Gastroesophageal sphincter (tissue), 4 donors: ENCODE measurements around the gene NXPH4. TPM values are rescaled to one million over a fixed set of nuclear protein-coding genes. Genes with fewer than 3 reads are reported as not detected.

Source experiments
- ATAC-seq: fragments of 150-250 bp; one replicate; pipeline ENCODE4 v1.9.1; 2016; ENCODE audit warnings: mild to moderate bottlenecking, moderate library complexity
- H3K27ac ChIP-seq, 4 donors: fragments of 200-600 bp; sonication (generic) in 3 of 4; 1 replicate in 3 of 4; 2 replicates in 1 of 4; pipeline ENCODE4 v1.5.1; 2016 to 2019
- H3K27me3 ChIP-seq: fragments of 200-600 bp; sonication (generic); one replicate; pipeline ENCODE4 v1.5.1; 2019
- H3K36me3 ChIP-seq, 2 donors: fragments of 200-600 bp; sonication (generic); one replicate each; pipeline ENCODE4 v1.5.1; 2019; ENCODE audit warnings: control low read depth in 1 of 2
- H3K4me1 ChIP-seq, 3 donors: fragments of 200-600 bp; sonication (generic); 1 replicate in 2 of 3; 2 replicates in 1 of 3; pipeline ENCODE4 v1.5.1; 2016 to 2019; ENCODE audit warnings: control low read depth in 2 of 3
- H3K4me3 ChIP-seq, 2 donors: fragments of 200-600 bp; sonication (generic); one replicate each; pipeline ENCODE4 v1.5.1; 2019; ENCODE audit warnings: mild to moderate bottlenecking in 1 of 2, moderate library complexity in 1 of 2
- H3K9me3 ChIP-seq, 3 donors: fragments of 200-600 bp; sonication (generic); one replicate each; pipeline ENCODE4 v1.5.1; 2017 to 2019; ENCODE audit warnings: control low read depth in 2 of 3
- EP300 ChIP-seq: sonication (generic); formaldehyde crosslinking; IDR thresholded peaks from one replicate; pipeline ENCODE4 v1.6.1; 2017; ENCODE audit warnings: antibody characterized with exemption, mild to moderate bottlenecking
- POLR2A ChIP-seq, 2 donors: fragments of 450-650 bp; IDR thresholded peaks; one replicate each; pipeline ENCODE4 v1.6.1; 2017; ENCODE audit warnings: antibody characterized with exemption in 2 of 2, mild to moderate bottlenecking in 2 of 2, moderate library complexity in 1 of 2
- POLR2AphosphoS5 ChIP-seq: sonication (generic); formaldehyde crosslinking; IDR thresholded peaks from one replicate; pipeline ENCODE4 v1.6.1; 2017; ENCODE audit warnings: antibody characterized with exemption
- WGBS, 2 donors: methylation state at CpG; one replicate each; pipeline ENCODE4 v1.1.5; 2018; ENCODE audit warnings: low coverage in 1 of 2; 5-methylcytosine and 5-hydroxymethylcytosine counted together
- total RNA-seq, 4 donors: library from RNA; depleted of rRNA; stranded (reverse); fragments of >200 nt; gene quantifications; one replicate each; pipeline ENCODE4 v1.1.0, GENCODE V29; 2016
- TF ChIP-seq, protein P1 (sequence below), 4 experiments: fragments of 200-600 bp in 2 of 4; fragments of 450-650 bp in 2 of 4; sonication (generic) in 1 of 4; IDR thresholded peaks; one replicate each; pipeline ENCODE4 v1.5.1; 2017 to 2019; ENCODE audit warnings: antibody characterized with exemption in 4 of 4, mild to moderate bottlenecking in 2 of 4, moderate library complexity in 2 of 4

NXPH4 gene
- total RNA-seq, 4 donors from 2014 or later: 1.1 TPM; not detected in 3

DNA sequence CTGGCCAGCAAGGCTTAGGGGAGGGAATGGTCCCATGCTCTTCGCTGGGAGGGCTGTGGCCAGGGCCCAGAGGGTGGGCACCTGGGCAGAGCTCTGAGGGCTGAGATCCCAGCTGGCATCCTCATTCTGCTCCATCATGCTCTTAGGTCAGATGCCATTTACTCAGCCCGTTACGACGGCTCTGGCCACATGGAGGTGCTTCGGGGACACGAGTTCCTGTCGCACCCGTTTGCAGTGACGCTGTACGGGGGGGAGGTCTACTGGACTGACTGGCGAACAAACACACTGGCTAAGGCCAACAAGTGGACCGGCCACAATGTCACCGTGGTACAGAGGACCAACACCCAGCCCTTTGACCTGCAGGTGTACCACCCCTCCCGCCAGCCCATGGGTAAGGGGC is 38.4 kb upstream of the NXPH4 start:
- Histone ChIP-seq H3K36me3 (peaks cover 0 to 90% of the 10 kb centered on the region in 2 donors), H3K4me3 (no peak overlapping the region), H3K27ac (no peak overlapping the region), H3K4me1 (peaks cover 0 to 14% (median 0%) of the 10 kb centered on the region in 3 donors), H3K9me3 (no peaks in the 10 kb centered on the region), H3K27me3 (no peaks in the 10 kb centered on the region)
- WGBS, 2 donors: 40% methylated on average over 2 of the region's 14 CpGs; no CpG with 5 or more reads in 1 of the 2 donors
- TF ChIP-seq POLR2AphosphoS5: no peak
- TF ChIP-seq POLR2A (IDR thresholded peaks at IDR 0.05): no peak
- TF ChIP-seq EP300: no peak
- TF ChIP-seq, protein P1, sequence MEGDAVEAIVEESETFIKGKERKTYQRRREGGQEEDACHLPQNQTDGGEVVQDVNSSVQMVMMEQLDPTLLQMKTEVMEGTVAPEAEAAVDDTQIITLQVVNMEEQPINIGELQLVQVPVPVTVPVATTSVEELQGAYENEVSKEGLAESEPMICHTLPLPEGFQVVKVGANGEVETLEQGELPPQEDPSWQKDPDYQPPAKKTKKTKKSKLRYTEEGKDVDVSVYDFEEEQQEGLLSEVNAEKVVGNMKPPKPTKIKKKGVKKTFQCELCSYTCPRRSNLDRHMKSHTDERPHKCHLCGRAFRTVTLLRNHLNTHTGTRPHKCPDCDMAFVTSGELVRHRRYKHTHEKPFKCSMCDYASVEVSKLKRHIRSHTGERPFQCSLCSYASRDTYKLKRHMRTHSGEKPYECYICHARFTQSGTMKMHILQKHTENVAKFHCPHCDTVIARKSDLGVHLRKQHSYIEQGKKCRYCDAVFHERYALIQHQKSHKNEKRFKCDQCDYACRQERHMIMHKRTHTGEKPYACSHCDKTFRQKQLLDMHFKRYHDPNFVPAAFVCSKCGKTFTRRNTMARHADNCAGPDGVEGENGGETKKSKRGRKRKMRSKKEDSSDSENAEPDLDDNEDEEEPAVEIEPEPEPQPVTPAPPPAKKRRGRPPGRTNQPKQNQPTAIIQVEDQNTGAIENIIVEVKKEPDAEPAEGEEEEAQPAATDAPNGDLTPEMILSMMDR (IDR thresholded peaks at IDR 0.05): no peak
- ATAC-seq: no peak

DNA sequence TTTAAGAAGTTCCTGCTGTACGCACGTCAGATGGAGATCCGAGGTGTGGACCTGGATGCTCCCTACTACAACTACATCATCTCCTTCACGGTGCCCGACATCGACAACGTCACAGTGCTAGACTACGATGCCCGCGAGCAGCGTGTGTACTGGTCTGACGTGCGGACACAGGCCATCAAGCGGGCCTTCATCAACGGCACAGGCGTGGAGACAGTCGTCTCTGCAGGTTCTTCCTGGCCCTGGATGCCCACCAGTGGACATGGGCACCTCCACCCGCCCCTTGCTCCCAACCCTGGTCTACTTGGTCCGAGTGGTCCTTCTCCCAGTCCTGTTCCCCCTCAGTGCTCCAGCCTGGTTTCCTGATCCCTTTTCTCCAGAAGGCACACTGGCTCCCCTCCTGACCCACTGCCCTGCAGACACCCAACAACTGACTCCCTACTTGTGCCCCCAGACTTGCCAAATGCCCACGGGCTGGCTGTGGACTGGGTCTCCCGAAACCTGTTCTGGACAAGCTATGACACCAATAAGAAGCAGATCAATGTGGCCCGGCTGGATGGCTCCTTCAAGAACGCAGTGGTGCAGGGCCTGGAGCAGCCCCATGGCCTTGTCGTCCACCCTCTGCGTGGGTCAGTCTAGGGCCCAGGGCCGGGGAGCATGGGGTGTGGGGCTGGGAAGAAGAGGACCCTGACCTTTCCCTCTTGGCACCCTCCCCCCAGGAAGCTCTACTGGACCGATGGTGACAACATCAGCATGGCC is 37.1 kb upstream of the NXPH4 start:
- no peaks in the 10 kb centered on the region for H3K9me3 ChIP-seq
- peaks cover 0 to 90% of the 10 kb centered on the region in 2 donors for H3K36me3 ChIP-seq
- no peak overlapping the region for H3K4me3 ChIP-seq
- no peak overlapping the region for H3K27ac ChIP-seq
- TF ChIP-seq, protein P1 (IDR thresholded peaks at IDR 0.05): no peak
- TF ChIP-seq POLR2A (IDR thresholded peaks at IDR 0.05) (no peak), EP300 (no peak), POLR2AphosphoS5 (no peak)
- peaks cover 0 to 14% (median 0%) of the 10 kb centered on the region in 3 donors for H3K4me1 ChIP-seq
- no peak for ATAC-seq
- 82 to 89% methylated on average over 6 to 10 of the region's 27 CpGs for WGBS, 2 donors
- no peaks in the 10 kb centered on the region for H3K27me3 ChIP-seq

DNA sequence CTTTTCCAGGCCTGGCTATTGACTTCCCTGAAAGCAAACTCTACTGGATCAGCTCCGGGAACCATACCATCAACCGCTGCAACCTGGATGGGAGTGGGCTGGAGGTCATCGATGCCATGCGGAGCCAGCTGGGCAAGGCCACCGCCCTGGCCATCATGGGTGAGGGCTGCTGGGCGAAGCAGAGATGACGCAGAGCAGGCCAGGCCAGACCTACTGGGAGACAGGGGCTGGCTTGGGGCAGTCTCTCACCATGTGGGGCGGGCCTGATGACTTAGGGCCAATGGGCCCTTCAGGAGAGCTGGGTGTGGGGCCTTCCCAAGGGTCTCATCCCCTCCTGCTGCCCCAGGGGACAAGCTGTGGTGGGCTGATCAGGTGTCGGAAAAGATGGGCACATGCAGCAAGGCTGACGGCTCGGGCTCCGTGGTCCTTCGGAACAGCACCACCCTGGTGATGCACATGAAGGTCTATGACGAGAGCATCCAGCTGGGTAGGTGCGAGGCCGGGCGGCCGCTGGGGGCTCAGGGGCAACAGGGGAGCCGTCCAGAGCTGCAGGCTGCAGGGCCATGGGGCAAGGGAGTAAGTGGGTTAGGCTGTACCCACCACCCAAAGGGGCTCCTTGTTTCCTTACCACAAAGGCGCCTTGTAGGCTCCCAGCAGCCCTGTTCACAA is 36.1 kb upstream of the NXPH4 start:
- WGBS, 2 donors: 89% methylated on average over 7 of the region's 20 CpGs; no CpG with 5 or more reads in 1 of the 2 donors
- Histone ChIP-seq H3K9me3 (no peaks in the 10 kb centered on the region), H3K4me3 (no peak overlapping the region), H3K4me1 (peaks cover 0 to 6% (median 0%) of the 10 kb centered on the region in 3 donors), H3K27ac (no peak overlapping the region), H3K27me3 (no peaks in the 10 kb centered on the region), H3K36me3 (peaks cover 0 to 90% of the 10 kb centered on the region in 2 donors)
- no peak for ATAC-seq
- no peak for TF ChIP-seq POLR2A (IDR thresholded peaks at IDR 0.05)
- no peak for TF ChIP-seq POLR2AphosphoS5
- TF ChIP-seq, protein P1 (IDR thresholded peaks at IDR 0.05): no peak
- no peak for TF ChIP-seq EP300

DNA sequence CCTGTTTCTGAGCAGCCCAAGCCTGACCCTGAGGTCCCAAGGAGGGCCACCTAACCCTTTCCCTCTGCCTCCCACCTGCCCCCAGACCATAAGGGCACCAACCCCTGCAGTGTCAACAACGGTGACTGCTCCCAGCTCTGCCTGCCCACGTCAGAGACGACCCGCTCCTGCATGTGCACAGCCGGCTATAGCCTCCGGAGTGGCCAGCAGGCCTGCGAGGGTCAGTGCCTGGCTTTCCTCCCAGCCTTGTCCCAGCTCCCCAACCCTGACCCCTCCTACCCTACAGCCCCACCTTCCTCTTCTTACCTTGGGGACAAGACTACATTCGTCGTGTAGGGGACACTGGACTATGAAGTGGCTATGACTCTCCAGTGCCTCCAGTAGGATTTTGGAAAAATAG is 35.5 kb upstream of the NXPH4 start:
- Histone ChIP-seq H3K27me3 (no peaks in the 10 kb centered on the region), H3K9me3 (no peaks in the 10 kb centered on the region), H3K27ac (no peak overlapping the region), H3K4me3 (no peak overlapping the region), H3K36me3 (peaks cover 0 to 90% of the 10 kb centered on the region in 2 donors), H3K4me1 (no peaks in the 10 kb centered on the region)
- no peak for ATAC-seq
- WGBS, 2 donors: 47% methylated on average over 3 of the region's 9 CpGs; no CpG with 5 or more reads in 1 of the 2 donors
- TF ChIP-seq POLR2A (IDR thresholded peaks at IDR 0.05): no peak
- no peak for TF ChIP-seq POLR2AphosphoS5
- TF ChIP-seq EP300: no peak
- TF ChIP-seq, protein P1 (IDR thresholded peaks at IDR 0.05): no peak
